Uterus (tissue), 4 donors: ENCODE measurements around the gene DKK2. TPM values are rescaled to one million over a fixed set of nuclear protein-coding genes. Genes with fewer than 3 reads are reported as not detected.

ENCODE experiments used
- DNase-seq, 2 donors: peaks; one replicate each; pipeline ENCODE4 v3.0.0-alpha.2; 2019 to 2020
- H3K27ac ChIP-seq, 2 donors: fragments of 200-600 bp; sonication (generic); 1 replicate in 1 of 2; 2 replicates in 1 of 2; pipeline ENCODE4 v1.5.1; 2016 to 2018
- H3K27me3 ChIP-seq, 2 donors: fragments of 200-600 bp; sonication (generic); one replicate each; pipeline ENCODE4 v1.5.1; 2018 to 2019; ENCODE audit warnings: control low read depth in 1 of 2
- H3K36me3 ChIP-seq, 2 donors: fragments of 200-600 bp; sonication (generic); one replicate each; pipeline ENCODE4 v1.5.1; 2019; ENCODE audit warnings: control low read depth in 1 of 2
- H3K4me1 ChIP-seq, 2 donors: fragments of 200-600 bp; sonication (generic); one replicate each; pipeline ENCODE4 v1.5.1; 2018 to 2019; ENCODE audit warnings: control low read depth in 1 of 2
- H3K4me3 ChIP-seq, 2 donors: fragments of 200-600 bp; sonication (generic); 1 replicate in 1 of 2; 2 replicates in 1 of 2; pipeline ENCODE4 v1.5.1; 2018 to 2019; ENCODE audit warnings: mild to moderate bottlenecking in 1 of 2
- H3K9me3 ChIP-seq, 2 donors: fragments of 200-600 bp; sonication (generic); one replicate each; pipeline ENCODE4 v1.5.1; 2019; ENCODE audit warnings: control low read depth in 1 of 2
- CTCF ChIP-seq, 4 experiments: fragments of 200-600 bp in 2 of 4; fragments of 450-650 bp in 2 of 4; sonication (generic) in 2 of 4; IDR thresholded peaks; one replicate each; pipeline ENCODE4 v1.5.1; 2016 to 2019; ENCODE audit warnings: antibody characterized with exemption in 4 of 4, mild to moderate bottlenecking in 2 of 4, moderate library complexity in 1 of 4
- POLR2A ChIP-seq, 2 donors: fragments of 450-650 bp; IDR thresholded peaks; one replicate each; pipeline ENCODE4 v1.6.1; 2016; ENCODE audit warnings: antibody characterized with exemption in 2 of 2, mild to moderate bottlenecking in 1 of 2, moderate library complexity in 1 of 2
- intact Hi-C: fragments of 100-400 bp; cut with DNase I; formaldehyde crosslinking; loops from one replicate; pipeline ENCODE4 v1.15.1; 2023; ENCODE audit warnings: low total_unique reads
- total RNA-seq, 4 donors: library from RNA; depleted of rRNA in 3 of 4; stranded (reverse); fragments of >200 nt in 3 of 4; gene quantifications; one replicate each; pipeline versions ENCODE4 v1.1.0 to v1.2.4, GENCODE V29; 2014 to 2023
- donor health status: DM: yes; HTN: yes; CAD: no.

Gene DKK2
- total RNA-seq = 10 to 100 TPM in 1 of 4 donors, 1 to 10 TPM in 1, not detected in 2; 1.5 to 25.0 TPM

GRCh38 chr4:107035819-107036583, at the start of gene DKK2:
Gene DKK2 (minus strand): TSS chr4:107036313. CDS start chr4:107035591, 722 bp downstream.
- Histone ChIP-seq H3K9me3 (no peaks in the 10 kb centered on the region), H3K4me1 (no peaks in the 10 kb centered on the region), H3K4me3 (peak within 1 kb of the TSS; percentile 3 to 17), H3K27me3 (peaks cover 0 to 21% of the 10 kb centered on the region in 2 donors), H3K27ac (no peak within 1 kb of the TSS), H3K36me3 (no peaks in the 10 kb centered on the region)
- intact Hi-C loops = no loop called here
- peak in 1 of 2 donors; percentile 16 for DNase-seq
- no peak for TF ChIP-seq CTCF (IDR thresholded peaks at IDR 0.05)
- TF ChIP-seq POLR2A (IDR thresholded peaks at IDR 0.05) = no peak

GRCh38 chr4:107077192-107077591, 41.1 kb upstream of the DKK2 start:
- intact Hi-C loops = no loop called here
- TF ChIP-seq CTCF (IDR thresholded peaks at IDR 0.05) = no peak
- TF ChIP-seq POLR2A (IDR thresholded peaks at IDR 0.05) = no peak
- Histone ChIP-seq H3K27me3 (no peaks in the 10 kb centered on the region), H3K4me3 (no peak overlapping the region), H3K27ac (no peak overlapping the region), H3K4me1 (no peaks in the 10 kb centered on the region), H3K36me3 (no peaks in the 10 kb centered on the region), H3K9me3 (no peaks in the 10 kb centered on the region)
- no peak for DNase-seq

GRCh38 chr4:107072836-107073736, 37.0 kb upstream of the DKK2 start:
- Histone ChIP-seq H3K27me3 (no peaks in the 10 kb centered on the region), H3K9me3 (no peaks in the 10 kb centered on the region), H3K4me1 (no peaks in the 10 kb centered on the region), H3K4me3 (no peak overlapping the region), H3K36me3 (no peaks in the 10 kb centered on the region), H3K27ac (no peak overlapping the region)
- no peak for DNase-seq
- intact Hi-C loops = no loop called here
- TF ChIP-seq POLR2A (IDR thresholded peaks at IDR 0.05) (no peak), CTCF (IDR thresholded peaks at IDR 0.05) (no peak)

GRCh38 chr4:107071108-107071507, 35.0 kb upstream of the DKK2 start:
- Histone ChIP-seq H3K36me3 (no peaks in the 10 kb centered on the region), H3K4me1 (no peaks in the 10 kb centered on the region), H3K9me3 (no peaks in the 10 kb centered on the region), H3K27ac (no peak overlapping the region), H3K4me3 (no peak overlapping the region), H3K27me3 (no peaks in the 10 kb centered on the region)
- intact Hi-C loops = no loop called here
- TF ChIP-seq CTCF (IDR thresholded peaks at IDR 0.05) (no peak), POLR2A (IDR thresholded peaks at IDR 0.05) (no peak)
- no peak for DNase-seq

- DNase-seq = no peak
- H3K9me3 ChIP-seq = no peaks in the 10 kb centered on the region
Measured at GRCh38 chr4:107069049-107069448, 32.9 kb upstream of the DKK2 start.

More at GRCh38 chr4:107069049-107069448, 32.9 kb upstream of the DKK2 start:
- Histone ChIP-seq H3K4me3 (no peak overlapping the region), H3K4me1 (no peaks in the 10 kb centered on the region), H3K36me3 (no peaks in the 10 kb centered on the region), H3K27me3 (no peaks in the 10 kb centered on the region), H3K27ac (no peak overlapping the region)
- TF ChIP-seq CTCF (IDR thresholded peaks at IDR 0.05) (no peak), POLR2A (IDR thresholded peaks at IDR 0.05) (no peak)
- intact Hi-C loops = no loop called here
